ENCODE data around the gene SS18.

SS18 gene

GRCh38 chr18:26003817-26004216, 86.6 kb downstream of the SS18 start:
- H3K36me3 Mint-ChIP-seq: peaks cover 5% of the 10 kb centered on the region
- DNase-seq (ENCODE audit: low spot score in 2 of 2) (no peak), ATAC-seq (ENCODE audit: low read depth) (no peak)
- H3K4me3 Mint-ChIP-seq: no peak overlapping the region
- H3K27me3 Mint-ChIP-seq: no peaks in the 10 kb centered on the region
- peaks cover 3% of the 10 kb centered on the region for H3K9me3 Mint-ChIP-seq
- peaks cover 3% of the 10 kb centered on the region for H3K4me1 Mint-ChIP-seq
- H3K27ac Mint-ChIP-seq: no peak overlapping the region

DNA sequence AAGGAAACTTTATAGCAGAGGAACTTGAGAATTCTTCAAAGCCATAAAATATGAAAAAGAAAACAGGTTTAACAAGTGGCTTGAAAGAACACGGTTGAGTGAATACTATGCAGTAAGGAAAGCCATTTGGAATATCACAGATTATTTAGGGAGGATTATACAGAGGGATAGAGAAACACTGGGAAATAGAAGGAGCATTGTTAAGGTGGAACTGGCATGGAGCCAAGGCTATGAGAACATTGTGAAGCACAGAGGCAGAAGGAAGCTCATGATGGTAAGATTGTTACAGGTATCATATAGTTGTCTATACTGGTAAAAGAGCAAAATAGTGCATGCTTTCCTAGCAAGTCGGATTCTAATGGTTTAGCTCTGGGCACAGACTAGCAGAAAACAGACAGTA, 87.1 kb downstream of the SS18 start:
- Mint-ChIP-seq H3K4me1 (peaks cover 3% of the 10 kb centered on the region), H3K9me3 (peaks cover 3% of the 10 kb centered on the region), H3K36me3 (peaks cover 5% of the 10 kb centered on the region), H3K27ac (no peak overlapping the region), H3K4me3 (no peak overlapping the region), H3K27me3 (no peaks in the 10 kb centered on the region)
- no peak for DNase-seq (ENCODE audit: low spot score in 2 of 2)
- no peak for ATAC-seq (ENCODE audit: low read depth)

GRCh38 chr18:26002375-26002910, 88.0 kb downstream of the SS18 start:
- no peak for DNase-seq (ENCODE audit: low spot score in 2 of 2)
- H3K36me3 Mint-ChIP-seq: peaks cover 5% of the 10 kb centered on the region
- H3K4me1 Mint-ChIP-seq: no peaks in the 10 kb centered on the region
- H3K27ac Mint-ChIP-seq: no peak overlapping the region
- H3K27me3 Mint-ChIP-seq: no peaks in the 10 kb centered on the region
- no peak for ATAC-seq (ENCODE audit: low read depth)
- peaks cover 3% of the 10 kb centered on the region for H3K9me3 Mint-ChIP-seq
- H3K4me3 Mint-ChIP-seq: no peak overlapping the region

DNA sequence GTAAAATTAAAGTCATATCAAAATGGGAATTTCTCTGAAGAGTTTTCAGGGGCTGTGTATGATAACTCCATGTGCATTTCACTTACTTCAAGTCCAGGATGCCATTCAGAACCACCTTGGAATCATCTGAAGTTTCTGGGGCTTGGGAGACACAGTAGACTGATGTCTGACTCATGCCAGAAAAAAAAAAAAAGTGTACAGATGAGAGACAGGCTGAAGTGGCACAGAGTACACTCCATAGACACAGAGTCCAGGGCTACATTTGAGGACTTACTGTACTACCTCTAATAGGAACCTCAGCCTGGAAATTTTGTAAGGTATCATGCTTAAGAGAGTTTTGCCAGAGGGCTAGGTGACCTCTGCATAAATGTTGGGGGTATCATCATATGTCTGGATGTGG, 92.0 kb downstream of the SS18 start:
- no peak overlapping the region for H3K4me3 Mint-ChIP-seq
- H3K9me3 Mint-ChIP-seq: peaks cover 3% of the 10 kb centered on the region
- H3K4me1 Mint-ChIP-seq: no peaks in the 10 kb centered on the region
- H3K27ac Mint-ChIP-seq: no peak overlapping the region
- ATAC-seq (ENCODE audit: low read depth): no peak
- H3K36me3 Mint-ChIP-seq: peaks cover 5% of the 10 kb centered on the region
- DNase-seq (ENCODE audit: low spot score in 2 of 2): no peak
- H3K27me3 Mint-ChIP-seq: no peaks in the 10 kb centered on the region

DNA sequence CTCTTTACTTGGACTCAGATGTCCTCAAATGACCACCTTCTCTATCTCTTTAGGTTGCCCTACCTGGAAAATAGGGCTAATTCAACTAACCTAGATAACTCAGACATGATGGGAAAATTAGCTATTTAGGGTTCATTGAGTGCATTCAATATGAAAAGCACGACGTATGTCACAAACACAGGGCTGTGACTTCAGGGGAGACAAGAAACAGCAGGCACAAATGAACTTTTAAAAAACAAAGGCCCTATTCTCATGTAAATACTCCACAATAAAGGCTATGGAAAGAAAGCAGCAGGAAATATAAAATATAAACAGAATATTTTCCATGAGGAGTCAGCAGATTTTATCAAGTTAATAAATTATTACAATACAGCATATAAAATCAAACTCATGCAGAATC, 97.8 kb downstream of the SS18 start:
- H3K36me3 Mint-ChIP-seq: no peaks in the 10 kb centered on the region

DNA sequence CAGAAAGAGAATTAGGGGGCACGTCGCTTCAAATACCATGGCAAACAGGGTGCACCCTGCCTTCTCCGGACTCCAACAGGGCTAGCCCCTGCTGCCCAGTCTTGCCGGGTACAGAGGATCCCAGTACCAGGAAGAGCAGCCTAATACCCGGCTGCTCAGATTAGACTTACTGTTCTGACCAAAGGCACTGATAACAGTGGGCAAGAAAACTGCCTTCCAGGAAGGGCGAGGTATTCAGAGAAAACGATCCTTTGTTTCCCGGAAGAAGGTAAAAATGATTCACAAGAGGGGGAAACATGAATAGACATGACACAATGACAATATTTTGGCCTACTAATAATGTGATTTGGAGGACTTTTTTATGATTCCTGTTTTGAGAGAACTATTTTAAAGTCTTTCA, 99.9 kb downstream of the SS18 start:
- ATAC-seq (ENCODE audit: low read depth): no peak
- Mint-ChIP-seq H3K4me1 (no peaks in the 10 kb centered on the region), H3K27ac (no peak overlapping the region), H3K27me3 (peaks cover 10% of the 10 kb centered on the region), H3K4me3 (no peak overlapping the region), H3K36me3 (no peaks in the 10 kb centered on the region), H3K9me3 (no peaks in the 10 kb centered on the region)
- DNase-seq (ENCODE audit: low spot score in 2 of 2): no peak

More for the DNA sequence above, 97.8 kb downstream of the SS18 start:
- Mint-ChIP-seq H3K4me3 (no peak overlapping the region), H3K27ac (no peak overlapping the region), H3K9me3 (no peaks in the 10 kb centered on the region), H3K27me3 (peaks cover 4% of the 10 kb centered on the region), H3K4me1 (no peaks in the 10 kb centered on the region)
- DNase-seq (ENCODE audit: low spot score in 2 of 2): no peak
- ATAC-seq (ENCODE audit: low read depth): no peak

- peaks cover 2% of the 10 kb centered on the region for H3K36me3 Mint-ChIP-seq
- ATAC-seq (ENCODE audit: low read depth) (no peak), DNase-seq (ENCODE audit: low spot score in 2 of 2) (no peak)
- H3K4me3 Mint-ChIP-seq: no peak overlapping the region
- no peaks in the 10 kb centered on the region for H3K9me3 Mint-ChIP-seq
- peaks cover 7% of the 10 kb centered on the region for H3K27me3 Mint-ChIP-seq
- no peak overlapping the region for H3K27ac Mint-ChIP-seq
- no peaks in the 10 kb centered on the region for H3K4me1 Mint-ChIP-seq
Measured at GRCh38 chr18:25985707-25986394, 104.6 kb downstream of the SS18 start.

GRCh38 chr18:25983730-25984129, 106.7 kb downstream of the SS18 start:
- Mint-ChIP-seq H3K4me1 (peaks cover 2% of the 10 kb centered on the region), H3K27me3 (peaks cover 7% of the 10 kb centered on the region), H3K36me3 (peaks cover 2% of the 10 kb centered on the region), H3K27ac (no peak overlapping the region), H3K9me3 (no peaks in the 10 kb centered on the region), H3K4me3 (no peak overlapping the region)
- ATAC-seq (ENCODE audit: low read depth) (no peak), DNase-seq (ENCODE audit: low spot score in 2 of 2) (no peak)

- H3K4me1 Mint-ChIP-seq: peaks cover 2% of the 10 kb centered on the region
- H3K4me3 Mint-ChIP-seq: no peak overlapping the region
Measured at GRCh38 chr18:25982961-25983360, 107.5 kb downstream of the SS18 start.

DNA sequence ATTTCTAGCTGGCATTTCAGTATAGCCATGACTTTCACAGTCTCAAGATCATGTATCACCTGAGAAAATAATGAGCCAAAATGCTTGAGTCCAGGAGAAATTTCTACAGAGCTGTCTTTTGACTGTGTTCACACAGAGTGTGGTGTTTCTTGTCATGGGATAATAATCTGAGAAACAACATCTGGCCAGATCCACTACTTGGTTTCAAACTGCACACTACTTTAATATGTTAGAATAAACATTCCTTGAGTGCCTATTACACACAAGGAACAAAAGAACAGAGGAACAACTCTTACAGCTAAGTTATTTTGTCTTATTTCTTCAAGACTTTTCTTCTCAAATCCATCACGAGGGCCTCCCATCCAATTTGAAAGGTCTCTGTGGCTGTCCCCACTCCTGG, 108.3 kb downstream of the SS18 start:
- Mint-ChIP-seq H3K4me3 (no peak overlapping the region), H3K4me1 (peaks cover 2% of the 10 kb centered on the region), H3K36me3 (peaks cover 2% of the 10 kb centered on the region), H3K27ac (no peak overlapping the region), H3K27me3 (peaks cover 7% of the 10 kb centered on the region), H3K9me3 (no peaks in the 10 kb centered on the region)
- ATAC-seq (ENCODE audit: low read depth) (no peak), DNase-seq (ENCODE audit: low spot score in 2 of 2) (no peak)

More at GRCh38 chr18:25982961-25983360, 107.5 kb downstream of the SS18 start:
- Mint-ChIP-seq H3K9me3 (no peaks in the 10 kb centered on the region), H3K27ac (no peak overlapping the region), H3K36me3 (peaks cover 2% of the 10 kb centered on the region), H3K27me3 (peaks cover 7% of the 10 kb centered on the region)
- DNase-seq (ENCODE audit: low spot score in 2 of 2): no peak
- no peak for ATAC-seq (ENCODE audit: low read depth)

DNA sequence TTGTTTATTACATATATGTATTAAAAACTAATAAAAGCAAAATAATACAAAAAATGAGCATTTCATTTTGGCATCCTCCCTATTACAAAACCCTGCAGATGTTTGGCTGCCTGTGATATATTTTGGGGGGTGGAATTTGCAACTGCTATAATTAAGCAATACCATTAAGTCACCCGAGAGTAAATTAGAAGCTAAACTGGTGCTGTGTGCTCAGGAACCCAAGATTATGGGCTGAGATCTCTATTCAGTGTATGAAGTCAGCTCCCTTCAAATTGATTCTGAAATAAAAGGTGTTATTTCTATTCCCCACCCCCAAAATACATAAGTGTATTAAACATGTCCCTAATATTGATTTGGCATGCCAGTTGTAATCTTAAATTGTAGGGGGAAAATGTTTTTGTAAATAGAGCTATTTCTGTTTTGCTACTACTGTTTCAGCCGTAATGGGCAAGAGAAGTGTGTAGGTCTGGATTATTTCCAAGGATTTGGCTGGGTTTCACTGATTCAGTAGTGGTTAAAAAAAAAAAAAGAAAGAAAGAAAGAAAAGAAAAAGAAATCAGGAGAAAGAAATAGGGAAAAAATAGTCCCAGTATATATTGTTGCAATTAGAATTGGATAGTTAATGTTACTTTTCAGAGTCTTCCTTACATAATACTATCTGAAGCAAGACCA, 110.9 kb downstream of the SS18 start:
- ATAC-seq (ENCODE audit: low read depth): no peak

GRCh38 chr18:25976554-25976953, 113.9 kb downstream of the SS18 start:
- H3K4me3 Mint-ChIP-seq: no peak overlapping the region
- peaks cover 2% of the 10 kb centered on the region for H3K36me3 Mint-ChIP-seq
- peaks cover 2% of the 10 kb centered on the region for H3K9me3 Mint-ChIP-seq
- H3K27ac Mint-ChIP-seq: no peak overlapping the region
- H3K4me1 Mint-ChIP-seq: peaks cover 6% of the 10 kb centered on the region
- no peak for ATAC-seq (ENCODE audit: low read depth)
- DNase-seq (ENCODE audit: low spot score in 2 of 2): no peak
- H3K27me3 Mint-ChIP-seq: peaks cover 4% of the 10 kb centered on the region

More for the DNA sequence above, 110.9 kb downstream of the SS18 start:
- Mint-ChIP-seq H3K4me1 (peaks cover 6% of the 10 kb centered on the region), H3K27ac (no peak overlapping the region), H3K27me3 (peaks cover 2% of the 10 kb centered on the region), H3K4me3 (no peak overlapping the region), H3K36me3 (peaks cover 2% of the 10 kb centered on the region), H3K9me3 (no peaks in the 10 kb centered on the region)
- DNase-seq (ENCODE audit: low spot score in 2 of 2): no peak

- peaks cover 2% of the 10 kb centered on the region for H3K9me3 Mint-ChIP-seq
- no peaks in the 10 kb centered on the region for H3K36me3 Mint-ChIP-seq
- H3K4me1 Mint-ChIP-seq: peaks cover 6% of the 10 kb centered on the region
- DNase-seq (ENCODE audit: low spot score in 2 of 2) (no peak), ATAC-seq (ENCODE audit: low read depth) (no peak)
- no peak overlapping the region for H3K4me3 Mint-ChIP-seq
- H3K27me3 Mint-ChIP-seq: peaks cover 5% of the 10 kb centered on the region
- H3K27ac Mint-ChIP-seq: no peak overlapping the region
Measured at GRCh38 chr18:25974630-25975077, 115.8 kb downstream of the SS18 start.

Data from memory B cell (primary cell).